GM18873 (cell line): ENCODE data around the gene LHFPL4.

Experiments used
- ATAC-seq: cut with Tn5 transposase; IDR thresholded peaks from one replicate; pipeline ENCODE4 v1.9.1; 2021; ENCODE audit warnings: mild to moderate bottlenecking, moderate library complexity, moderate number of reproducible peaks; ENCODE audit not compliant: unreplicated experiment, low FRiP score

The LHFPL4 gene

GRCh38 chr3:9485248-9485647 is 68.4 kb downstream of the LHFPL4 start:
- no peak for ATAC-seq

- no peak for ATAC-seq
Measured at GRCh38 chr3:9480265-9480664, 73.4 kb downstream of the LHFPL4 start.

- no peak for ATAC-seq
Measured at GRCh38 chr3:9476935-9477334, 76.7 kb downstream of the LHFPL4 start.

- no peak for ATAC-seq
Measured at GRCh38 chr3:9474482-9474881, 79.1 kb downstream of the LHFPL4 start.

GRCh38 chr3:9473496-9474065 is 80.0 kb downstream of the LHFPL4 start:
- ATAC-seq, result no peak

GRCh38 chr3:9469986-9470385 is 83.6 kb downstream of the LHFPL4 start:
- ATAC-seq, result no peak

- ATAC-seq, result no peak
Measured at GRCh38 chr3:9468460-9468859, 85.2 kb downstream of the LHFPL4 start.

- no peak for ATAC-seq
Measured at GRCh38 chr3:9467451-9467850, 86.2 kb downstream of the LHFPL4 start.

GRCh38 chr3:9455596-9456131 is 98.0 kb downstream of the LHFPL4 start:
- no peak for ATAC-seq

GRCh38 chr3:9452417-9452816 is 101.2 kb downstream of the LHFPL4 start:
- no peak for ATAC-seq

- no peak for ATAC-seq
Measured at GRCh38 chr3:9450991-9451390, 102.6 kb downstream of the LHFPL4 start.

GRCh38 chr3:9450126-9450525 is 103.5 kb downstream of the LHFPL4 start:
- no peak for ATAC-seq

GRCh38 chr3:9448643-9449042 is 105.0 kb downstream of the LHFPL4 start:
- ATAC-seq, result no peak
